ENCODE results near the gene SOWAHA.

The SOWAHA gene

DNA sequence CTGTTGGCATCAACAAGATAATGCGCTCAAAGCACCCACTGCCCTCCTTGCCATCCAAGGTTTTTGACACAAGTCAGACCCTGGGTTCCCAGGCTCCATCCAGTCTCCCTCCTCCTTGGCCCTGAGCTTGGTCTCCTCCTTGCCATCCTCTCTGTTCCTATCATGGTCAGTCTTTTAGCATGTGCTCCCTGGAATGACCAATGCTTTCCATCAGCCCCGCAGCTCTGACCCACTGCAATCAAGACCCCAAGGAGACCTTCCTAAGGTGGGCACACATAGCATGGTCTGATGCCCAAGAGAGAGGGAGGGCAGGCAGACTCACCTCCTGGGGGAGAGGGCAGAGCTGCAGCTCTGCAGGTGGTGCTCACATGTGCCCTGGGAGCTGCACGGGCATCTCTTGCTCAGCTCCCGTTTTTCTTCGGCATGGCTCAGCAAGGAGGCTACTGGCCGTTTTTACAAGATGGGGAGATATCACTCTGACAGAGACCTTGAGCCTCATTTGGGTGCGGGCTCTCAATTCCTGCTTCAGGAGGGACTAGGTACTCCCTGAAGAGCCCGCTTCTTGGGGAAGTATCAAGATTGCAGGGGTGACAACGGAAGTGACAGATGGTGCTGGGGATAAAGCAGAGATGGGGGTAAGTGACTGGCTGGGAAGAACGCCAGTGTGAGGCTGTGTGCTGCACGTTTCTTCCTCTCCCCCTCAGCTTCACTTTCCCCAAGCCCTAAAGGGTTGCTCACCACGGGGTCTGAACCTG, 39.3 kb upstream of the SOWAHA start:
- TF ChIP-seq ZNF274 (IDR thresholded peaks at IDR 0.05; ENCODE audit: low read depth, low read length): no peak
- no peak overlapping the region for H3K4me3 ChIP-seq (ENCODE audit: low read length)

DNA sequence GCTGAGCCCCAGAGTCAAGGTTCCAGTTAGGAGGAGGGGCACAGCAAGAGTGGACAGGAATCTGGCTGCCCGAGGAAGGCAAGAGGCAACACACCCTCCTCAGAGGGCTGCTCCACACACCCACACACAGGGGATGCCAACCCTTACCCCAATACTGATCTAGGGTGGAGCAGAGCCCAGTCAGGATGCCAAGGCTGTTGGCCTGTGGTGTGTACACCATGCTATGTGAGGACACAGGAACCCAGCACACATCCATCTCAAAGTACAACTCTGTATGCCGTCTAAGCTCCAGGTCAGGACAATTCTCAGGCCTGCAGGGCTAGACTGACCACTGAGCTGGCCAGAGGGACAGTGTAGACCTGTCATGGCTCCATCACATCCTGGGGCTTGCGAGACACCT, 38.7 kb upstream of the SOWAHA start:
- H3K4me3 ChIP-seq (ENCODE audit: low read length): no peak overlapping the region
- TF ChIP-seq ZNF274 (IDR thresholded peaks at IDR 0.05; ENCODE audit: low read depth, low read length): no peak

DNA sequence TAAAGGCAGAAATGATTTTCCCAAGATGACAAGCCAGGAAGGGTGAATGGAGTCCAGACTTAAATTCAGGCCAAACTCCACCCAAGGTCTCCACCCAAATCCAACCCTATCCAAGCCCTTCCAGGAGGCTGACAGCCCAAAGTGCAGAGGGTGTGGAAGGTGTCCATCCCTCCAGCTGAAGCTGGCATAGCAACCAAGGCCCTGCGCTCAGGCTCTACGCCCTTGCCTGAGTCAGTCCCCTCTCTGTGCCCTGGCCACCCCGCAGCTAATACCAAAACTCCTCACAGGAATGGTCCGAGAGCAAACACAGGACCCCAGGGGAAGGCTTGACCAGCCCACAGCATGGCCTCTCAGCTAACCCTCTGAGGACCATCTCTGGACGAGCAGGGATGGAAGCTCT, 38.2 kb upstream of the SOWAHA start:
- H3K4me3 ChIP-seq (ENCODE audit: low read length): no peak overlapping the region
- no peak for TF ChIP-seq ZNF274 (IDR thresholded peaks at IDR 0.05; ENCODE audit: low read depth, low read length)

DNA sequence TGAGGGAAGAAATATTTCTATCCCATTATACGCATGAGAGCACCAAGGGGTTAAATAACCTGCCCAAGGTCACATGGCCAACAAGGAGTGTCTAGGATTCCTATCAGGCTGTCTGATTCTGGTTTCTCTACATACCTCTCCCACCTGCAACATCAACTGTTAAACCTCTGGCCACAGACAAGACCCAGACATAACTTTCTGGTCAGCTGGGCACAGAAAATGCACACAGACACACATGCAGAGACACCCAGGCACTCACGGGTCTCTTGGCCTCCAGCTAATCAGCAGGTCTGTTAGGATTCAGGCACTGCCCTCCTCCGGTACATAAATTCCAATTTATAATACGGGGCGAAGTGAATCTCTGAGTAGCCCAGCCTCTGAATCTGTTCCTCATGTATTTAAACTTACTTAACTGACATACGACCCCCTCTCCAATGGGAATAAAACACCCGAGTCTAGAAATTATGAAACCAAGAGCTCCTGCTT, 37.6 kb upstream of the SOWAHA start:
- H3K4me3 ChIP-seq (ENCODE audit: low read length): no peak overlapping the region
- no peak for TF ChIP-seq ZNF274 (IDR thresholded peaks at IDR 0.05; ENCODE audit: low read depth, low read length)

DNA sequence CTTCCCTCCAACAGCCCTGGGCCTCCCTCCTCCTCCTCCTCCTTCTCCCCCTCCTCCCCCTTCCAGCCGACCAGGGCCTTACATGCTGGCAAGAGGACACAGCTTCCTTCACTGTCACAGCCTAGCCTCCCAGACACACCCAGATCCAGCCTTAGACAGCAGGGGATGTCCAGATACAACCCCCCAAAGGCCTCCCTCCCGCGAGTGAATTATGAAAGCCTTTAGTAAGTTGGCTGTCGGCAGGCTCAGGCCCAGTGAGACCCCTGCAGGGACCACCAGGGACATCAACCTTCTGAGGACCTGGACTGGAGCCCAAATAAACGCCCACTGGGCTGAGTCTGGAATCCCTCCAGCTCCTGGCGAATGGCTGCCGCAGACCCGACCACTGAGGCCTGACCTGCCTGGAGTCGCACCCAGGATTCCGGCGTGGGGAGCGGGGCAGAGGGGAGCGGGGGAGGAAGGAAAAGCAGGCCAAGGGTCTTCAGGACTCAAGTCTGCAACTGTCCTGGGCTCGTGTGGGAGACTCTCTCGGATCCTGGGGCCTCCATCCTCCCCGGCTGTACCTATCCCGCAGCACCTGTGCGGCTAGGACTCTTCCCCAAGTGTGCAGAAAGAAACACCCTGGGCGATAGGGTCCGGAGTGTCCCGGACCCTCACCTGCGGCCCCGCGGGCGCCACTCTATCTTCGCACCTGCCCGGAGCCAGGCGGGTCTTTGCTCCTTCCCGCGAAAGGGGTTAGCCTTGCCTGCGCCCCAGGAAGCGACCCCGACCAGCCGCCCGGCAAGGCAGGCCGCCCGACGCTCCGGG, 36.8 kb upstream of the SOWAHA start:
- H3K4me3 ChIP-seq (ENCODE audit: low read length): peak overlapping the region; percentile 85
- TF ChIP-seq ZNF274 (IDR thresholded peaks at IDR 0.05; ENCODE audit: low read depth, low read length): no peak

DNA sequence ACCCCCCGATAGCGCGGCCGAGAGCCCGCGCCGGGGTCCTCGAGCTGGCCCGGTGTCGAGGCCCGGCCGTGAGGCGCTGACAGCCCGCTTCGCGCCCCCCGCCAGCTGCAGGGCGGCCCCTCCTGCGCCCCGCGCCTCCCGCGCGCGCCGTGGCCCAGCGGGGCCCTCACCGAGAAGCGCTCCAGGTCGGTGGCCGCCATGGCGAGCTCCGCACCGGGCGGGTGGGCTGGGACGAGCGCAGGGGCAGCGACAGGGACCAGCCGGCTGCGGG, 36.2 kb upstream of the SOWAHA start:
- H3K4me3 ChIP-seq (ENCODE audit: low read length): peak overlapping the region; percentile 85
- TF ChIP-seq ZNF274 (IDR thresholded peaks at IDR 0.05; ENCODE audit: low read depth, low read length): no peak

DNA sequence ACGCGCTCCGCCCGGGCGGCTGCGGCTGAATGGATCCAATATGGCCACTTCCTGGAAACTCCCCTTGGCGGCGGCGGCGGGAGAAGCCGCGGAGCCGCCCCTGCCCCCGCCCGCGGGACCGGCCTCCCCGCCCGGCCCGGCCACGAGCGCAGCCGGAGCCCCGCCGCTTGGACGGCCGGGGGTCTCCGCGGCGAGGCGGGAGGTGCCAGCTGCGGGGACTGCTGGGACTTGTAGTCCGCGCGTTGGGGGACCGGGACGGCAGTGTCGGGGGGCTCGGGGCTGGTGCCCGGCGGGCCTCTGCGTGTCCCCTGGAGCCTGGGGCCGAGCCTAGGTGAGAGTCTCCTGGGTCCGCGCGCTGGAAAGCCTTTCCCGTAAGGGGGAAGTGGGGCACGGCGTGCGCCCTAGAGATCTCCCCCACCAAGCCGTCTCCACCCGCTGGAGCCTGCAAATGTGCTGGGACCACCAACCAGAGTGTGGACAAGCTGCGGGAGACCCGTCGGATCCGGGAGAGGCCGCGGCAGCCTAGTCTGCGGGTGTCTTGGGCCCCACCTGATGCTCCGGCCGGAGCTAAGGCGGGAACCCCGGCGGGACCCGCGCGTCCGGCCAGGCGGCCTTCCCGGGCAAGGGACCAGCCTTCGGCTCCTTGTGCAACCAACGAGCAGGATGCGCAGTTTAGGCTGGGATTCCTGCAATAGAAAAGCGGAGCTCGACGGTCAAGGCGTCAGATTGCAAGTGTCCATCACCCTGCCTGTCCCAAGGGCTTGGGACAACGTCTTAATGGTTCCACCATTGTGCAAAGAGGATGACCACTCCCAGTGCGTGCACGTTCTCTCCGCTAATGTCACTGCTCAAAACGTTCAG, 35.7 kb upstream of the SOWAHA start, which contains the start of gene SEPTIN8:
Gene SEPTIN8 (minus strand): TSS at position 31 of the 861 bp plus-strand sequence. CDS start 102 bp downstream, outside the sequence.
- peak within 1 kb of the TSS; percentile 85 for H3K4me3 ChIP-seq (ENCODE audit: low read length)
- TF ChIP-seq ZNF274 (IDR thresholded peaks at IDR 0.05; ENCODE audit: low read depth, low read length): no peak

DNA sequence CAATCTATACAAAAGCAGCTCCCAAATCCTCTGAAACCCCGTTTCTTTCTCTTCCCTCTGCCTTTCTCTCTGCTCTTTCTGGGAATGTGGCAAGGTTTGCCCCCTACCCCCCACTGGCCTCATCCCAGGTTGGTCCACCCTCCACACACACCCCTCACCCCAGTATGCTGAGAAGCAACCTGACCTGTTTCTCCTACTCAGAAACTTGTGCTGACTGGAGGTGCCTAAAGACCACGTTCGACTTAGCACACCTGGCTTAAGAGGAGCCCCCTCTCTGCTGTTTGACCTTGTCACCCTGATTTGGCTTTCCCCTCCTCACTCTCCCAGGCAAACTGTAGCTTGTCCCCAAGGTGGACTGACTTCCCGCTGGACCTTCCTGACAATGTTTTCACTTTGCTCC, 35.0 kb upstream of the SOWAHA start:
- H3K4me3 ChIP-seq (ENCODE audit: low read length): peak overlapping the region; percentile 85; the same call in 1 of the 2 replicates
- TF ChIP-seq ZNF274 (IDR thresholded peaks at IDR 0.05; ENCODE audit: low read depth, low read length): no peak

DNA sequence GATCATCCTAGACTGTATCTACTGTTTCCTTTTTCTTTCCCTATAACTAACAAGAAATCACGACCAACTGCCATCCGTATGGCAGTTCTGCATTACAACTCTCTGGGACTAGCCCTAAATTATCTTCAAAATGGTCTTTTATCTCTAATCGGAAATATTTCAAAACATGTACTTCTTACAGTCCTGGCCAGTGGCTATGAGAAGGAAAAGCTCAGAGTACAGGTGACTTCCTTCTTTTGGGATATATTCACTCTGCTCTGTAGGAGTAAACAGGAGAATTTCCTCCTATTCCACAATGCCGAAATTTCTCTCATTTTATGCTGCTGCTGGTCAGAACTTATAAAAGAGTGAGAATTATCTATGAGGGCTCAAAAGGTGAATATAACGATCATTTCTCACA, 34.2 kb upstream of the SOWAHA start:
- TF ChIP-seq ZNF274 (IDR thresholded peaks at IDR 0.05; ENCODE audit: low read depth, low read length): no peak
- no peak overlapping the region for H3K4me3 ChIP-seq (ENCODE audit: low read length)

DNA sequence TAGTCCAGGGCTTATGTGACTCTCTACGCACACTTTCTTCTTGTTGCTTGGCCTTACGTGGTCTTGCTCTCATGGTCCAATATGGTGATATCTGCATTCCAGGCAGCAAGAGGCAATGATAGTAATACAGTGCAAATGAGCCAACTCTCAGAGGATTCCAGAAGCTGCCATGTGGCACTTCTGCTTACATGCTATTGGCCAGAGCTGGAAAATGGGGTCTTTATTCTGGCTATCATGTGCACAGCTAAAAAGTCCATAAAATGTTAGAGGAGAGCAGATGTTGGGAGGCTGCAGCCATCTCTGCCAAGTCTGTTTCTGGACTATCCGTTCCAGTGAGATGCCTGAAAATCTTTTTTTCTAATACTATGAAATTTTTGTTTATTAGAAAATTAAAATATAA, 33.1 kb upstream of the SOWAHA start:
- TF ChIP-seq ZNF274 (IDR thresholded peaks at IDR 0.05; ENCODE audit: low read depth, low read length): no peak

DNA sequence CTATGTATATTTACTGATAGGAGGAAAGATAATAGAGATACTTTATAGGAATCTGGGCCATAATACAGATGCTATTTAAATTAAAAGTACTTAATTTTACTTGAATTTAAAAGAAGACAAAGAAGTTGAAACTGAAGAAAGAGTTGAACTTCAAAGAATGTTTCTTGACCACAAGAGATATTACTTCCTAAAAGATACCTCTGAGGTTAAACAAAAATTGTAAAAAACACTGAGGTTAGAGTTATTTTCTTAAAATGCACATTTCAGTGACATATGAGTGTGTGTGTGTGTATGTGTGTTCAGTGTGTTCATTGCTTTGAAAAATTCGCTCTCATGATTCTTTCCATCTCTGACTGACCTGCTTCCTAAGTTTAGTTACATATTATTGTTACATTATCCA, 32.5 kb upstream of the SOWAHA start:
- H3K4me3 ChIP-seq (ENCODE audit: low read length): no peak overlapping the region
- no peak for TF ChIP-seq ZNF274 (IDR thresholded peaks at IDR 0.05; ENCODE audit: low read depth, low read length)

More for the DNA sequence above, 33.1 kb upstream of the SOWAHA start:
- no peak overlapping the region for H3K4me3 ChIP-seq (ENCODE audit: low read length)

DNA sequence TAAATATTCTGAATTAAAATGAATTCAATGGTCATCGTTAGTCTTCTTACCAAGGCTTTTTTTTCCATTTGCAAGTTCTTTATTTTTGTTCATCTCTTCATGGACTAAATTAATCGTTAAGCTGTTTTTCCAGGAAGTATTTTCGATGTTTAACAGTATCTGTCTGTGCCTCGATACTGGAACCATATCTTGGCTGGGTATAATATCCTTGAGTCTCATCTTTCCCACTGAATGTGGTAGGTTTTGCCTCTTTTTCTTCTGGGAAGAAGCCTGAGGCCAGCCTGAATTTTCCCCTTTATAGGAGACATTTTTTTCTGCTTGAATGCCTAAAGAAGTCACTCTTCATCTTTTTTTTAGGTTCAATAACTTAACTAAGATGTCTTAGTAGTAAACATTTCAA, 32.1 kb upstream of the SOWAHA start:
- no peak overlapping the region for H3K4me3 ChIP-seq (ENCODE audit: low read length)
- TF ChIP-seq ZNF274 (IDR thresholded peaks at IDR 0.05; ENCODE audit: low read depth, low read length): no peak

DNA sequence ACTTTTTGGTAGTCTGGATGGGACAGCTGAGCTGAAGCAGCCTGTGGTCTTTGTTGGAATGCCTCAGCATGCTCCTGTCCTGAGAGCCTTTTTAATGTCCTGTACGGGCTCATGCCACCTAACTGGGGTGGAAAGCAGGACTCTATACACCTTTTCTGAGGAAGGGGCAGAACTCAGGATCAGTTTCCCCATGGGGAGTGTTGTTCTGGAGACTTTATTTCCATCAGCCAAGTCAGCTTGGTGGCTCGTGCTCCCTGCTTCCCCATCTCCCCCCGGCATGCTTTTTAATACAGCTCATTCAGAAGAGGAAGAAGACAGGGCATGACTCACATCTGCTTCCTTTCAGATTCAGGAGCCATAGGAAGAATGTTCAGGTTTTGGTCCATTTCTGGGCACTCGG, 31.0 kb upstream of the SOWAHA start:
- H3K4me3 ChIP-seq (ENCODE audit: low read length): no peak overlapping the region
- TF ChIP-seq ZNF274 (IDR thresholded peaks at IDR 0.05; ENCODE audit: low read depth, low read length): no peak

DNA sequence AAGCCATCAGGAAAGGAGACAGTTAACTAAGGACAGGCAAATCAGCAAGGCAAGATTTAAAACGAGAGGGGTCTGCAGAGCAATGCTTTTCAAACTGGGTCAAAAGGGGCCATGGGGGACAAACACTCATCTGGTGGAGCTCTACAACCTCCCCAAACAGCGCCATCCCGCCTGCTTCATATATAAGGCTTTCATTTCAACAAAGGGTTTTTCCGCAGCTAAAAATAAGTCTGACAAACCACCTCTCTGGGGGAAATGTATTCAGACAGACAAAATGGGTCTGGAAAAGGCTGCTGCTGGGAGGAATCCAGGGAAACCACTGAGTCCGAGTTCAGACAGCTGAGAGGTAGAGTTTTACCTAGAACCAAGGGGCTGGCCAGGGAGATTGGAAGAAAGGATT, 27.7 kb upstream of the SOWAHA start:
- no peak for TF ChIP-seq ZNF274 (IDR thresholded peaks at IDR 0.05; ENCODE audit: low read depth, low read length)
- H3K4me3 ChIP-seq (ENCODE audit: low read length): no peak overlapping the region

Measured in GM08714 (cell line).